ENCODE results near the gene CFAP69.

The CFAP69 gene

GRCh38 chr7:90276033-90276728, 31.2 kb downstream of the CFAP69 start:
- TF ChIP-seq ZC3H10 (CRISPR knock-in tag; IDR thresholded peaks at IDR 0.05) (no peak), BACH2 (CRISPR knock-in tag; IDR thresholded peaks at IDR 0.05; ENCODE audit: borderline replicate concordance) (no peak), GLIS3 (CRISPR knock-in tag; IDR thresholded peaks at IDR 0.05) (no peak), ZFP30 (CRISPR knock-in tag; IDR thresholded peaks at IDR 0.05) (no peak), ISL1 (CRISPR knock-in tag; IDR thresholded peaks at IDR 0.05) (no peak), CSDC2 (CRISPR knock-in tag; IDR thresholded peaks at IDR 0.05) (no peak), CSRNP3 (CRISPR knock-in tag; IDR thresholded peaks at IDR 0.05) (no peak), TOX (CRISPR knock-in tag; IDR thresholded peaks at IDR 0.05; ENCODE audit: borderline replicate concordance) (no peak), ZNF8 (CRISPR knock-in tag; IDR thresholded peaks at IDR 0.05) (no peak), TSHZ2 (CRISPR knock-in tag; IDR thresholded peaks at IDR 0.05) (no peak), ZNF565 (CRISPR knock-in tag; conservative IDR thresholded peaks at IDR 0.05; ENCODE audit: low read depth) (no peak), ESRRG (CRISPR knock-in tag; IDR thresholded peaks at IDR 0.05) (no peak), CREB5 (CRISPR knock-in tag; IDR thresholded peaks at IDR 0.05; ENCODE audit: low read depth) (no peak), OSR1 (CRISPR knock-in tag; IDR thresholded peaks at IDR 0.05) (no peak), ZFP3 (CRISPR knock-in tag; IDR thresholded peaks at IDR 0.05) (no peak), SNAI2 (CRISPR knock-in tag; IDR thresholded peaks at IDR 0.05) (no peak), TCF4 (CRISPR knock-in tag; IDR thresholded peaks at IDR 0.05; ENCODE audit: borderline replicate concordance) (no peak)
- TF ChIP-seq, protein P1, sequence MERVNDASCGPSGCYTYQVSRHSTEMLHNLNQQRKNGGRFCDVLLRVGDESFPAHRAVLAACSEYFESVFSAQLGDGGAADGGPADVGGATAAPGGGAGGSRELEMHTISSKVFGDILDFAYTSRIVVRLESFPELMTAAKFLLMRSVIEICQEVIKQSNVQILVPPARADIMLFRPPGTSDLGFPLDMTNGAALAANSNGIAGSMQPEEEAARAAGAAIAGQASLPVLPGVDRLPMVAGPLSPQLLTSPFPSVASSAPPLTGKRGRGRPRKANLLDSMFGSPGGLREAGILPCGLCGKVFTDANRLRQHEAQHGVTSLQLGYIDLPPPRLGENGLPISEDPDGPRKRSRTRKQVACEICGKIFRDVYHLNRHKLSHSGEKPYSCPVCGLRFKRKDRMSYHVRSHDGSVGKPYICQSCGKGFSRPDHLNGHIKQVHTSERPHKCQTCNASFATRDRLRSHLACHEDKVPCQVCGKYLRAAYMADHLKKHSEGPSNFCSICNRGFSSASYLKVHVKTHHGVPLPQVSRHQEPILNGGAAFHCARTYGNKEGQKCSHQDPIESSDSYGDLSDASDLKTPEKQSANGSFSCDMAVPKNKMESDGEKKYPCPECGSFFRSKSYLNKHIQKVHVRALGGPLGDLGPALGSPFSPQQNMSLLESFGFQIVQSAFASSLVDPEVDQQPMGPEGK (CRISPR knock-in tag; IDR thresholded peaks at IDR 0.05; ENCODE audit: borderline replicate concordance): no peak
- ATAC-seq: no peak

- TF ChIP-seq ZNF565 (CRISPR knock-in tag; conservative IDR thresholded peaks at IDR 0.05; ENCODE audit: low read depth) (no peak), TSHZ2 (CRISPR knock-in tag; IDR thresholded peaks at IDR 0.05) (no peak), CSDC2 (CRISPR knock-in tag; IDR thresholded peaks at IDR 0.05) (0 out of 2 replicates have a peak, but pooled peaks have one; percentile 37), ESRRG (CRISPR knock-in tag; IDR thresholded peaks at IDR 0.05) (no peak), ZC3H10 (CRISPR knock-in tag; IDR thresholded peaks at IDR 0.05) (no peak), ZFP3 (CRISPR knock-in tag; IDR thresholded peaks at IDR 0.05) (no peak)
Observed at GRCh38 chr7:90288154-90288553, 43.2 kb downstream of the CFAP69 start.

More at GRCh38 chr7:90288154-90288553, 43.2 kb downstream of the CFAP69 start:
- no peak for ATAC-seq

Measured in SK-N-SH treated with all-trans-retinoic acid at 6 μM for 48 hours (cell line).